ENCODE data around the gene ST3GAL3. TPM values are rescaled to one million over a fixed set of nuclear protein-coding genes. Genes with fewer than 3 reads are reported as not detected.

Gene ST3GAL3
- total RNA-seq, 1 experiment from 2014 or later: 8.6 TPM

- Mint-ChIP-seq H3K4me3 (no peak overlapping the region), H3K36me3 (0 out of 2 replicates have a peak, but pooled peaks cover 3% of the 10 kb centered on the region), H3K9me3 (no peaks in the 10 kb centered on the region), H3K27me3 (ENCODE audit: low read depth) (no peaks in the 10 kb centered on the region; the same call in 1 of the 2 replicates), H3K4me1 (no peaks in the 10 kb centered on the region), H3K27ac (no peak overlapping the region)
- ChIA-PET POLR2A (interaction anchor here (0.6 kb wide), 1 partner anchor 954 kb away, joined by 3 read pairs; no protein-coding TSS in a partner anchor), CTCF (interaction anchor here (1.0 to 2.7 kb wide), 2 partner anchors 130 to 134 kb away, joined by 4 to 11 read pairs; no protein-coding TSS in a partner anchor)
- DNase-seq (ENCODE audit: low spot score) (no peak), ATAC-seq (no peak)
- TF ChIP-seq TEAD1 (CRISPR knock-in tag; IDR thresholded peaks at IDR 0.05): no peak
- TF ChIP-seq ELF4 (CRISPR knock-in tag; IDR thresholded peaks at IDR 0.05; ENCODE audit: low read depth): no peak
- no peak for TF ChIP-seq RELA (CRISPR knock-in tag; IDR thresholded peaks at IDR 0.05; ENCODE audit: borderline replicate concordance)
- TF ChIP-seq ZBTB21 (CRISPR knock-in tag; IDR thresholded peaks at IDR 0.05; ENCODE audit: borderline replicate concordance): no peak
- TF ChIP-seq GABPB1 (CRISPR knock-in tag; IDR thresholded peaks at IDR 0.05): no peak
- TF ChIP-seq, protein P1, sequence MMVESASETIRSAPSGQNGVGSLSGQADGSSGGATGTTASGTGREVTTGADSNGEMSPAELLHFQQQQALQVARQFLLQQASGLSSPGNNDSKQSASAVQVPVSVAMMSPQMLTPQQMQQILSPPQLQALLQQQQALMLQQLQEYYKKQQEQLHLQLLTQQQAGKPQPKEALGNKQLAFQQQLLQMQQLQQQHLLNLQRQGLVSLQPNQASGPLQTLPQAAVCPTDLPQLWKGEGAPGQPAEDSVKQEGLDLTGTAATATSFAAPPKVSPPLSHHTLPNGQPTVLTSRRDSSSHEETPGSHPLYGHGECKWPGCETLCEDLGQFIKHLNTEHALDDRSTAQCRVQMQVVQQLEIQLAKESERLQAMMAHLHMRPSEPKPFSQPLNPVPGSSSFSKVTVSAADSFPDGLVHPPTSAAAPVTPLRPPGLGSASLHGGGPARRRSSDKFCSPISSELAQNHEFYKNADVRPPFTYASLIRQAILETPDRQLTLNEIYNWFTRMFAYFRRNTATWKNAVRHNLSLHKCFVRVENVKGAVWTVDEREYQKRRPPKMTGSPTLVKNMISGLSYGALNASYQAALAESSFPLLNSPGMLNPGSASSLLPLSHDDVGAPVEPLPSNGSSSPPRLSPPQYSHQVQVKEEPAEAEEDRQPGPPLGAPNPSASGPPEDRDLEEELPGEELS (CRISPR knock-in tag; IDR thresholded peaks at IDR 0.05): no peak
These were observed 93.4 kb downstream of the ST3GAL3 start for GRCh38 chr1:43800771-43801170.

DNA sequence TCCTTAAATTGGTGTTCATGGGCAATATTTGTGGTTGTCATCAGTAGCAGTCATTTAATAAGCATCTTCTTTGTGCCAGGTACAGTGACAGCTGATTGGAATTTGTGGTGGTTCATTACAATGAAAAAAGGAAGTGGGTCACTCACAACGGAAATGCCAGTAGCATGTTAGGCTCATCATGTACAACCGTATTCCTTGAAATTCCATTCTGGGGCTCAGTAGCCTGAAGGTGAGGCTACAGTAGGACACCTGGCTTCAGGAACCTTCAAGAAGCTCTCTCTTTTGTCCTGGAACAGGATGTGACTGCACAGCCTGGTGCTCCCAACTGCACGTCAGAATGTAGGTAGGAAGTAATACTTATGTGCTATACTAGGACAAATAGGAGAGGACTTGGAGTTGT, 93.9 kb downstream of the ST3GAL3 start:
- H3K27ac Mint-ChIP-seq: no peak overlapping the region

More for the DNA sequence above, 93.9 kb downstream of the ST3GAL3 start:
- no peaks in the 10 kb centered on the region for H3K9me3 Mint-ChIP-seq
- no peak overlapping the region for H3K4me3 Mint-ChIP-seq
- TF ChIP-seq TEAD4 (CRISPR knock-in tag; IDR thresholded peaks at IDR 0.05): no peak
- TF ChIP-seq ATF3 (CRISPR knock-in tag; conservative IDR thresholded peaks at IDR 0.05): no peak
- TF ChIP-seq, protein P2, sequence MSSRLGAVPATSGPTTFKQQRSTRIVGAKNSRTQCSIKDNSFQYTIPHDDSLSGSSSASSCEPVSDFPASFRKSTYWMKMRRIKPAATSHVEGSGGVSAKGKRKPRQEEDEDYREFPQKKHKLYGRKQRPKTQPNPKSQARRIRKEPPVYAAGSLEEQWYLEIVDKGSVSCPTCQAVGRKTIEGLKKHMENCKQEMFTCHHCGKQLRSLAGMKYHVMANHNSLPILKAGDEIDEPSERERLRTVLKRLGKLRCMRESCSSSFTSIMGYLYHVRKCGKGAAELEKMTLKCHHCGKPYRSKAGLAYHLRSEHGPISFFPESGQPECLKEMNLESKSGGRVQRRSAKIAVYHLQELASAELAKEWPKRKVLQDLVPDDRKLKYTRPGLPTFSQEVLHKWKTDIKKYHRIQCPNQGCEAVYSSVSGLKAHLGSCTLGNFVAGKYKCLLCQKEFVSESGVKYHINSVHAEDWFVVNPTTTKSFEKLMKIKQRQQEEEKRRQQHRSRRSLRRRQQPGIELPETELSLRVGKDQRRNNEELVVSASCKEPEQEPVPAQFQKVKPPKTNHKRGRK (CRISPR knock-in tag; IDR thresholded peaks at IDR 0.05; ENCODE audit: borderline replicate concordance): no peak
- no peak for TF ChIP-seq SMAD3 (CRISPR knock-in tag; IDR thresholded peaks at IDR 0.05; ENCODE audit: borderline replicate concordance)
- no peak for TF ChIP-seq ZNF425 (CRISPR knock-in tag; conservative IDR thresholded peaks at IDR 0.05)
- TF ChIP-seq, protein P3, sequence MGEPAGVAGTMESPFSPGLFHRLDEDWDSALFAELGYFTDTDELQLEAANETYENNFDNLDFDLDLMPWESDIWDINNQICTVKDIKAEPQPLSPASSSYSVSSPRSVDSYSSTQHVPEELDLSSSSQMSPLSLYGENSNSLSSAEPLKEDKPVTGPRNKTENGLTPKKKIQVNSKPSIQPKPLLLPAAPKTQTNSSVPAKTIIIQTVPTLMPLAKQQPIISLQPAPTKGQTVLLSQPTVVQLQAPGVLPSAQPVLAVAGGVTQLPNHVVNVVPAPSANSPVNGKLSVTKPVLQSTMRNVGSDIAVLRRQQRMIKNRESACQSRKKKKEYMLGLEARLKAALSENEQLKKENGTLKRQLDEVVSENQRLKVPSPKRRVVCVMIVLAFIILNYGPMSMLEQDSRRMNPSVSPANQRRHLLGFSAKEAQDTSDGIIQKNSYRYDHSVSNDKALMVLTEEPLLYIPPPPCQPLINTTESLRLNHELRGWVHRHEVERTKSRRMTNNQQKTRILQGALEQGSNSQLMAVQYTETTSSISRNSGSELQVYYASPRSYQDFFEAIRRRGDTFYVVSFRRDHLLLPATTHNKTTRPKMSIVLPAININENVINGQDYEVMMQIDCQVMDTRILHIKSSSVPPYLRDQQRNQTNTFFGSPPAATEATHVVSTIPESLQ (CRISPR knock-in tag; IDR thresholded peaks at IDR 0.05): no peak
- TF ChIP-seq, protein P4, sequence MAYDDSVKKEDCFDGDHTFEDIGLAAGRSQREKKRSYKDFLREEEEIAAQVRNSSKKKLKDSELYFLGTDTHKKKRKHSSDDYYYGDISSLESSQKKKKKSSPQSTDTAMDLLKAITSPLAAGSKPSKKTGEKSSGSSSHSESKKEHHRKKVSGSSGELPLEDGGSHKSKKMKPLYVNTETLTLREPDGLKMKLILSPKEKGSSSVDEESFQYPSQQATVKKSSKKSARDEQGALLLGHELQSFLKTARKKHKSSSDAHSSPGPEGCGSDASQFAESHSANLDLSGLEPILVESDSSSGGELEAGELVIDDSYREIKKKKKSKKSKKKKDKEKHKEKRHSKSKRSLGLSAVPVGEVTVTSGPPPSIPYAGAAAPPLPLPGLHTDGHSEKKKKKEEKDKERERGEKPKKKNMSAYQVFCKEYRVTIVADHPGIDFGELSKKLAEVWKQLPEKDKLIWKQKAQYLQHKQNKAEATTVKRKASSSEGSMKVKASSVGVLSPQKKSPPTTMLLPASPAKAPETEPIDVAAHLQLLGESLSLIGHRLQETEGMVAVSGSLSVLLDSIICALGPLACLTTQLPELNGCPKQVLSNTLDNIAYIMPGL (CRISPR knock-in tag; IDR thresholded peaks at IDR 0.05): no peak
- no peak for TF ChIP-seq MYBL2 (CRISPR knock-in tag; IDR thresholded peaks at IDR 0.05)
- TF ChIP-seq E2F4 (CRISPR knock-in tag; IDR thresholded peaks at IDR 0.05; ENCODE audit: borderline replicate concordance, low read depth): no peak
- TF ChIP-seq ATF1 (CRISPR knock-in tag; IDR thresholded peaks at IDR 0.05): no peak
- TF ChIP-seq, protein P5, sequence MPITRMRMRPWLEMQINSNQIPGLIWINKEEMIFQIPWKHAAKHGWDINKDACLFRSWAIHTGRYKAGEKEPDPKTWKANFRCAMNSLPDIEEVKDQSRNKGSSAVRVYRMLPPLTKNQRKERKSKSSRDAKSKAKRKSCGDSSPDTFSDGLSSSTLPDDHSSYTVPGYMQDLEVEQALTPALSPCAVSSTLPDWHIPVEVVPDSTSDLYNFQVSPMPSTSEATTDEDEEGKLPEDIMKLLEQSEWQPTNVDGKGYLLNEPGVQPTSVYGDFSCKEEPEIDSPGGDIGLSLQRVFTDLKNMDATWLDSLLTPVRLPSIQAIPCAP (CRISPR knock-in tag; IDR thresholded peaks at IDR 0.05): no peak
- TF ChIP-seq GABPB1 (CRISPR knock-in tag; IDR thresholded peaks at IDR 0.05): no peak
- TF ChIP-seq ZNF232 (CRISPR knock-in tag; IDR thresholded peaks at IDR 0.05): no peak
- TF ChIP-seq NFE2L1 (CRISPR knock-in tag; IDR thresholded peaks at IDR 0.05): no peak
- TF ChIP-seq, protein P6, sequence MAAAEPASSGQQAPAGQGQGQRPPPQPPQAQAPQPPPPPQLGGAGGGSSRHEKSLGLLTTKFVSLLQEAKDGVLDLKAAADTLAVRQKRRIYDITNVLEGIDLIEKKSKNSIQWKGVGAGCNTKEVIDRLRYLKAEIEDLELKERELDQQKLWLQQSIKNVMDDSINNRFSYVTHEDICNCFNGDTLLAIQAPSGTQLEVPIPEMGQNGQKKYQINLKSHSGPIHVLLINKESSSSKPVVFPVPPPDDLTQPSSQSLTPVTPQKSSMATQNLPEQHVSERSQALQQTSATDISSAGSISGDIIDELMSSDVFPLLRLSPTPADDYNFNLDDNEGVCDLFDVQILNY (CRISPR knock-in tag; IDR thresholded peaks at IDR 0.05): no peak
- no peak for TF ChIP-seq JAZF1 (CRISPR knock-in tag; IDR thresholded peaks at IDR 0.05)
- no peak for TF ChIP-seq ZNF423 (CRISPR knock-in tag; IDR thresholded peaks at IDR 0.05)
- H3K36me3 Mint-ChIP-seq: 0 out of 2 replicates have a peak, but pooled peaks cover 3% of the 10 kb centered on the region
- ChIA-PET POLR2A (no interaction called here), CTCF (interaction anchor here (1.0 to 2.7 kb wide), 2 partner anchors 130 to 133 kb away, joined by 4 to 11 read pairs; no protein-coding TSS in a partner anchor)
- ATAC-seq: no peak
- H3K4me1 Mint-ChIP-seq: no peaks in the 10 kb centered on the region
- no peak for DNase-seq (ENCODE audit: low spot score)
- H3K27me3 Mint-ChIP-seq (ENCODE audit: low read depth): no peaks in the 10 kb centered on the region; the same call in 1 of the 2 replicates

Data from WTC11 (cell line).